RWPE2 (cell line): ENCODE results near the gene HIPK2.
A peak's percentile ranks its signal among the peaks of the same experiment; 100 is the strongest.

Experiments used
- ATAC-seq: fragments of 200-7000 bp; cut with Tn5 transposase; 3 replicates; pipeline ENCODE4 v1.9.1; 2021; ENCODE audit warnings: low read depth
- DNase-seq: peaks from one replicate; pipeline ENCODE4 v3.0.0-alpha.2; 2020; ENCODE audit warnings: low spot score
- H3K27ac ChIP-seq: fragments of 450-650 bp; 2 replicates; pipeline ENCODE4 v1.5.1; 2017; ENCODE audit warnings: mild to moderate bottlenecking; ENCODE audit not compliant: poor library complexity, severe bottlenecking
- H3K27me3 ChIP-seq: fragments of 250-450 bp; sonication (Bioruptor Pico); 2 replicates; pipeline ENCODE4 v1.5.1; 2021; ENCODE audit warnings: mild to moderate bottlenecking, moderate library complexity; ENCODE audit not compliant: insufficient read depth, poor library complexity, severe bottlenecking
- H3K36me3 ChIP-seq: fragments of 250-450 bp; sonication (Bioruptor Pico); 2 replicates; pipeline ENCODE4 v1.5.1; 2020; ENCODE audit warnings: low read depth, mild to moderate bottlenecking, moderate library complexity
- H3K4me1 ChIP-seq: fragments of 250-450 bp; sonication (Bioruptor Pico); 2 replicates; pipeline ENCODE4 v1.5.1; 2021; ENCODE audit warnings: mild to moderate bottlenecking, moderate library complexity; ENCODE audit not compliant: insufficient read depth, poor library complexity, severe bottlenecking
- H3K4me3 ChIP-seq: fragments of 250-450 bp; sonication (Bioruptor Pico); 2 replicates; pipeline ENCODE4 v1.5.1; 2021; ENCODE audit warnings: mild to moderate bottlenecking, moderate library complexity; ENCODE audit not compliant: severe bottlenecking
- H3K9me3 ChIP-seq: fragments of 250-450 bp; sonication (Bioruptor Pico); 2 replicates; pipeline ENCODE4 v1.5.1; 2021; ENCODE audit warnings: mild to moderate bottlenecking, moderate library complexity; ENCODE audit not compliant: severe bottlenecking
- TF ChIP-seq, protein P1 (sequence below): fragments of 450-650 bp; IDR thresholded peaks from one replicate; pipeline ENCODE4 v1.5.1; 2017; ENCODE audit warnings: mild to moderate bottlenecking, moderate library complexity; ENCODE audit not compliant: poor library complexity, severe bottlenecking

The HIPK2 gene

GRCh38 chr7:139675127-139676125 lies 102.4 kb downstream of the HIPK2 start:
- Histone ChIP-seq H3K9me3 (no peaks in the 10 kb centered on the region), H3K27ac (no peak overlapping the region)

GRCh38 chr7:139674752-139675126 lies 103.1 kb downstream of the HIPK2 start:
- Histone ChIP-seq H3K36me3 (peaks cover 6% of the 10 kb centered on the region), H3K4me3 (no peak overlapping the region), H3K27ac (no peak overlapping the region), H3K9me3 (no peaks in the 10 kb centered on the region), H3K4me1 (peaks cover 22% of the 10 kb centered on the region), H3K27me3 (no peaks in the 10 kb centered on the region)
- TF ChIP-seq, protein P1, sequence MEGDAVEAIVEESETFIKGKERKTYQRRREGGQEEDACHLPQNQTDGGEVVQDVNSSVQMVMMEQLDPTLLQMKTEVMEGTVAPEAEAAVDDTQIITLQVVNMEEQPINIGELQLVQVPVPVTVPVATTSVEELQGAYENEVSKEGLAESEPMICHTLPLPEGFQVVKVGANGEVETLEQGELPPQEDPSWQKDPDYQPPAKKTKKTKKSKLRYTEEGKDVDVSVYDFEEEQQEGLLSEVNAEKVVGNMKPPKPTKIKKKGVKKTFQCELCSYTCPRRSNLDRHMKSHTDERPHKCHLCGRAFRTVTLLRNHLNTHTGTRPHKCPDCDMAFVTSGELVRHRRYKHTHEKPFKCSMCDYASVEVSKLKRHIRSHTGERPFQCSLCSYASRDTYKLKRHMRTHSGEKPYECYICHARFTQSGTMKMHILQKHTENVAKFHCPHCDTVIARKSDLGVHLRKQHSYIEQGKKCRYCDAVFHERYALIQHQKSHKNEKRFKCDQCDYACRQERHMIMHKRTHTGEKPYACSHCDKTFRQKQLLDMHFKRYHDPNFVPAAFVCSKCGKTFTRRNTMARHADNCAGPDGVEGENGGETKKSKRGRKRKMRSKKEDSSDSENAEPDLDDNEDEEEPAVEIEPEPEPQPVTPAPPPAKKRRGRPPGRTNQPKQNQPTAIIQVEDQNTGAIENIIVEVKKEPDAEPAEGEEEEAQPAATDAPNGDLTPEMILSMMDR, result no peak
- ATAC-seq (no peak), DNase-seq (no peak)

More at GRCh38 chr7:139675127-139676125, 102.4 kb downstream of the HIPK2 start:
- Histone ChIP-seq H3K4me3 (no peak overlapping the region), H3K4me1 (peaks cover 29% of the 10 kb centered on the region), H3K27me3 (no peaks in the 10 kb centered on the region), H3K36me3 (peaks cover 6% of the 10 kb centered on the region)
- TF ChIP-seq, protein P1, result no peak
- DNase-seq (no peak), ATAC-seq (no peak)

DNA sequence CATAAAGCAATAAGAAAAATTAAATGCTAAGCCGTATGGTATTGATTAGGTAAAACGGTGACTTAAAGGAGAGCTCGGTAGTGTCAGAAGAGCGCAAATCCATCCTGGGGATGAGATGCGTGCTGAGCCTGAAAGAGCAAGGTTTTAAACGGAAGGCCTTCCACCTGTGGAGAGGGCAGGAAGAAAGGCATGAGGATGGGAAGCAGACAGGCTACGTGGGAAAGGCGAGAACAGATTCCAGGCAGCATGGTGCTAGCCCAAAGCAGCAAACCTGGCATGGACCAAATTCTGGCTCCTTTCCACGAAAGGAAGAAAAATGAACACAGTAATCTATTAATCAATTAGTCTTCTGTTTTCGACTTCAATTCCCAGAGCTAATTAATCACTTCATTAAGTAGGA lies 103.5 kb downstream of the HIPK2 start:
- Histone ChIP-seq H3K4me3 (no peak overlapping the region), H3K27ac (peak overlapping the region; percentile 76), H3K27me3 (no peaks in the 10 kb centered on the region), H3K4me1 (peaks cover 18% of the 10 kb centered on the region), H3K9me3 (no peaks in the 10 kb centered on the region), H3K36me3 (peaks cover 6% of the 10 kb centered on the region)
- ATAC-seq, result no peak
- DNase-seq, result no peak
- TF ChIP-seq, protein P1, result no peak

DNA sequence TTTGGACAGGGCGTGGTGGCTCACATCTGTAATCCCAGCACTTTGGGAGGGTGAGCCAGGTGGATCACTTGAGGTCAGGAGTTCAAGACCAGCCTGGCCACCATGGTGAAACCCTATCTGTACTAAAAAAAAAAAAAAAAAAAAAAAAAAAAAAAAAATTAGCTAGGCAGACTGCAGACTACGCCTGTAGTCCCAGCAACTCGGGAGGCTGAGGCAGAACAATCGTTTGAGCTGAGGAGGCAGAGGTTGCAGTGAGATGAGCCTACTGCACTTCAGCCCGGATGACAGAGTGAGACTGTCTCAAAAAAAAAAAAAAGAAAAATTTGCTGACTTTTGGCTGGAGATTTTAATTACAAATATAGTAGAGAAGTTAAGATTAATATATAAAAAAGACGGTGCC lies 104.0 kb downstream of the HIPK2 start:
- TF ChIP-seq, protein P1, result no peak
- DNase-seq (no peak), ATAC-seq (no peak)
- H3K9me3 ChIP-seq, result no peaks in the 10 kb centered on the region
- H3K27ac ChIP-seq, result peak overlapping the region; percentile 76
- peaks cover 17% of the 10 kb centered on the region for H3K4me1 ChIP-seq
- no peaks in the 10 kb centered on the region for H3K27me3 ChIP-seq
- no peak overlapping the region for H3K4me3 ChIP-seq
- peaks cover 6% of the 10 kb centered on the region for H3K36me3 ChIP-seq

DNA sequence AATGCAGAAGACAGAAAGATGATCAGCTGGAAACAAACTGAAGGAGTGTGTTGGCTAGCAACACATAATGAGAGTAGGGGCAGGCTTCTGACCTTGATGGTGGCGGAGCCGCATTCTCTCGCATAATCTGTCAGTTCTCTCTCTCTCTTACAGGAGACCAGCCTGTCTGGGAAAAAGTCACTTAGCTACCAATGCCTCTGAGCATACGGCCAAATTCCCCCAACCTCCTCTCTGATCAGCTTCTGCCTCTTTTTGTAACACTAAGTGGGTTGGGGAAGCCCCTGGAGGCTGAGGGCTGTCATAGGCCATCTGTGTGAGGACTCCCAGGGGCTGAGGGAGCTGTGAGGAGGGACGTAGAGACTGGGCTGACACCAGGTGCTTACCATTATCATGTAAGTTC lies 104.6 kb downstream of the HIPK2 start:
- TF ChIP-seq, protein P1, result no peak
- peak overlapping the region; percentile 76 for H3K27ac ChIP-seq
- no peak overlapping the region for H3K4me3 ChIP-seq
- no peaks in the 10 kb centered on the region for H3K9me3 ChIP-seq
- no peak for DNase-seq
- H3K36me3 ChIP-seq, result peaks cover 6% of the 10 kb centered on the region
- peak; percentile 17; the same call in 2 of the 3 replicates for ATAC-seq
- no peaks in the 10 kb centered on the region for H3K27me3 ChIP-seq
- peaks cover 17% of the 10 kb centered on the region for H3K4me1 ChIP-seq
